NCI-H1694 (cell line): ENCODE data around the gene ABHD17A.

Source experiments
- DNase-seq: peaks from one replicate; lab custom pipeline; 2025; lab: John Stamatoyannopoulos, UW

Gene ABHD17A

DNA sequence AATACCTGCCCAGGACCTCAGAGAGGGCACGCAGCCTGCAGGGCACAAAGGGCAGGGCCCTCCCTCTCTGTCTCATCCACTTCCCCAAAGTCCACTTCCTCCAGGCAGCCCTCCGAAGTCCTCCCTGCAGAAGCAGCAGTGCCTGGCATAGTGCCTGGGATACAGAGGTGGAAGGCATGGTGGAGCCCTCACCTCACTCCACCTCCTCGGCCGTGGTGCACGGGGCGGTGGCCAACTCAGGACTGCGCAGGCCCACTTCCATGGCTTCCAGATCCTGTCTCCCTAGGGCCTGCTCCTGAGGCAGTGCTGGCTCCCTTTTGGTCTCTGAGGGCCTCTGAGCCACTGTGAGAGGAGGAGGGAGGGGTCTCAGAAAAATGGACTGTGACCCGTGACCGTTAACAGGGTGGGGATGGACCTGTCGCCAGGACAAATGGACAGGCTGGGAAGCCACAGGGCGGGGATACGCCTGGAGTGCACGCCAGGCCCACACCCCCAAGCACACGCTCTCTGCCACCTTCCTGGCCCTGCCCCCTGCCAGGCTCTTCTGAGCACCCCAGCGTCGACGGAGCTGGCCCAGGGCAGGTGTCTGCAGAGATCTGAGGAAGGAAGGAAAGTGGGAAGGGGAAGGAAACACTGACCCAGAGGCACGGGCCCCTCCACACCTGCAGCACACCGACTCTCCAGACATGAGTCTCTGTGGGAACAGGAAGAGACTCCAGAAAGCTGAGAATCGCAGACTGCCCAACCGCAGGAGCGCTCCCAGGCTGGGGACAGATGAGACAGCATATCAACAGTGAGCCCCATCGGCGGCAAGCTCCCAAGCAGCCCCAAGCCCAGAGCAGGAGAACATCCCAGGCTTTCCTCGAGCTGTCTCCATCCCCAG is 45.4 kb downstream of the ABHD17A start:
- DNase-seq, result no peak

DNA sequence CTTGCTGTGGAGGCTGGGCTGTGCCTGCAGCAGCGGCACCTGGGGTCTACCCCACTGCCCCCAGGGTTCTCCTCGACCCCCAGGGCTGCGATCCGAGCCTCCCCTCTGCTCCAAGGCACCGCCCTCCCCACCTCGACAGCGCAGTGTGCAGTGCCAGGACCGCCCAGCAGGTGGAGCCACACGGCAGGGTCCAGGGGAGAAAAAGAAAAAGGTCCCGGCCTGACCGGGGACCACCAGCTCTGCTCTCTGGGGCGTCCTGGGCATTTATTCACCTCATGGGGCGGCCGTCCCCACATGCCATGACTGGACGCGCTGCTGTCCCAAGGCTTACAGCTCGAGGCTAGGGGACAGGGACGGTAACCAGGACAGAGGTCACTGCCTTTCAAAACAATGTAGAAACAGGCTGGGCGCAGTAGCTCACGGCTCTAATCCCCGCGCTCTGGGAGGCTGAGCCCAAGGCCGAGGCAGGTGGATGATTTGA is 47.6 kb downstream of the ABHD17A start:
- no peak for DNase-seq

DNA sequence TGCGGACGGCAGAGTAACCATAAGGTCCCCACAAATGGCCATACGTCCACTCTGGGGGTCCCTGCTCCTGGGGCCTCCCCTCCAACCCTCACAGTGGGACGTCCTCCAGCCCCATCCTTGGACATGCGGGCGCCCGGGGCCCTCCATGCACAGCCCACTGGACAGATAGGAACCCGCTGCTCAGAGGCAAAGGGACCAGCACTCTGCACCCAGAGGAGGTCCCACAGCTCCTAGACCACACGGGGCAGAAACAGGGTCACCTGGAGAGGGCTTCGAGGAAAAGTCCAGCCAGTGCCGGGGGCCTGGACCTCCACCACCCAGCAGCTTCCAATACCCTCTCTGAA is 48.1 kb downstream of the ABHD17A start:
- no peak for DNase-seq

DNA sequence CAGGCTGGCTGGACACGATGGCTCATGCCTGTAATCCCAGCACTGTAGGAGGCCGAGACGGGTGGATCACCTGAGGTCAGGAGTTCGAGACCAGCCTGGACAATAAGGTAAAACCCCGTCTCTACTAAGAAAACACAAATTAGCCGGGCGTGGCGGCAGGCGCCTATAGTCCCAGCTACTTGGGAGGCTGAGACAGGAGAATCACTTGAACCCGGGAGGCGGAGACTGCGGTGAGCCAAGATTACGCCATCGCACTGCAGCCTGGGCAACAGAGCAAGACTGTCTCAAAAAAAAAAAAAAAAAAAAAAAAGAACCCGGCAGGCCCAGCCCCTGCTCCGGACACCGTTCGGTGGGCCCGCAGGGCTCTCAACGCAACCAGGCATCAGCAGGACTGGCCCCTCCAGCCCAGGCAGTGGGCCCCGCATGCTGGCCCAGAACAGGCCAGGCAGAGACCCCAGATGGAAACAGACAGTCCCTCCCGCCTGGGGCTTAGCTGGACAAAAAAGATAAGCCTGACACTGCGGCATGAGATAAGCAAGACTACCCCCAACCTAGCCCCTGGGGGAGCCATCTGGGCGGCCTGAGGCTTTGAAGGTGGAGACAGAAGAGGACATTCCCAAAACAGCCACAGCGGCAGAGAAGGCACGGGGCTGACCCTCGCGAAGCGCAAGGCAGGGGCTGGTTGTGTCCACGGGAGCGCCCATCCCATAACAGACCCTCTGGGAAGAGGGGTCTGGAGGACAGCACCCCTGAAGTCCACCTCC is 48.7 kb downstream of the ABHD17A start:
- no peak for DNase-seq

DNA sequence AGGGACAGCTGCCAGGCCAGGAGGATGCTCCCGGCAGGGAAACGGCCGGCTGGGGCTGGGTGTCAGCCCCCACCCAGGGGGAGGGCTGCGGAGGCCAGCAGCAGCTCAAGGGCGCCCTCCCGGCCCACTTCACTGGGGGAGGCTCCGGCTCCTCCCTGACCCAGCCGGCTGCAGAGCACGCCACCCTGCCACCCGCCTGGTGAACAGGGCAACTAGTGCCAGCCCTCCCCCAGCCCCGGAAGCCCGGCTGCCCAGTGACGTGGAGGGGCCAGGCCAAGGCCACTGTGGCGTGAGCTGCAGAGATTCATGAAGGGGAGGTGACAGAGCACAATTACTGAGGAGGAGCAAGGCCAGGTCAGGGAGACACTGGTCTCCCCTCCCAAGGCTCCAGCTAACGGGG is 51.8 kb downstream of the ABHD17A start:
- no peak for DNase-seq

DNA sequence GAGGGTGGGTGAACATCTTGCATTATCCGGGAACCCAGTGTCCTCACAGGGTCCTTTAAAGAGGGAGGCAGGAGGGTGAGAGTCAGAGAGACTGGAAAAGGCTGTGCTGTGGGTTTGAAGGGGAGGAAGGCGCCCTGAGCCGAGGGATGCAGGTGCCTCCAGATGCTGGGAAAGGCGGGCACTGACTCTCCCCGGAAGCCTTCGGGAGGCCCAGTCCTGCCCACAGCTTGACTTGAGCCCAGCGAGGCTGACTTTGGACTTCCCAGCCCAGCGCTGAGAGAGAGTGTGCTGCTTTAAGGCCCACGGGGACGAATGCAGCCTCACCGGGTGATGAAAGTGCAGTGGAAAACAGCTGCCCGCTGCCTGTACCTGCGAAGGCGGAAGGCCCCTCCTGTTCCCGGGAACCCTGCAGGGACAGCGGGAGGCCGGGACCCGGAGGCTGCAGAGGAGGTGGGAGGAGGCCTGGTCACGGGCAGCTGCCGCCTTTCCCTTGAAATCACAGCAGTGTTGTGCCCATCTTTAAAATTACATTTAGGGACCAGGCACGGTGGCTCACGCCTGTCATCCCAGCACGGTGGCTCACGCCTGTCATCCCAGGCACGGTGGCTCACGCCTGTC is 53.1 kb downstream of the ABHD17A start:
- DNase-seq, result no peak

DNA sequence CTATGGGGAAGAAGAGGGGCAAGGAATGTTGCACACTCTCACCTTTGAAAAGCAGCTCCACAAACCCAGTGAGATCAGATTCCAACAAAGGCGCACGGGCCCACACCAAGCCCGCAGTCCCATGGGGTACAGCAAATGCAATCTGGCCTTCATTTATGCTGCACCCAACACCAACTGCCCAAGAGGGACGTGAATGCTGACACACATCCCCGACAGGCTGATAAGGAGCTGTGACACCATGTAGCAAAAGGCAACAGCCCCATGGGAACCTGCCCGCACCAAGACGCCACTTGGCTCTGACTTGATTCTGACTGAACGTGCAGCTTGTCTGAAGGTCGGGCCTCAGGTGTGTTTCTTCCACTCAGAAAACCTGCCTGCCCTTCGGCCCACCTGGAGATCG is 54.3 kb downstream of the ABHD17A start:
- no peak for DNase-seq

DNA sequence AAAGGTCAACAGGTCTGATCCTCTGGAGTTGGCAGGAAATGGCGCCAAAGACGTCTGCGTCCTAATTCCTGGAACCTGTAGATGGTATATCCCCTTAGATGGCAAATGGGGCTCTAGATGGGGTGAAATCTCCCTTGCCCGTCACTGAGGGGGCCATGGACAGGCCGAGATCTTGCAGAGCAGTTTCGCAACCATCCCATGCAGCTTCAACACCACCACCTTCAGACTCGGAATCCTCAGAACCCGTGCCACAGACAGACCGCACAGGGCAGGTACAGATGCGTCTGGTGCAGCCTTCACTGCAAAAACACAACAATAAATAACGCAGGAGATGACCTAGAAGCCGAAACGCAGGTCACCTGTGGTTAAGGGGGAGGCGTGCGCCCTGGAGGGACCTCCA is 54.7 kb downstream of the ABHD17A start:
- no peak for DNase-seq

DNA sequence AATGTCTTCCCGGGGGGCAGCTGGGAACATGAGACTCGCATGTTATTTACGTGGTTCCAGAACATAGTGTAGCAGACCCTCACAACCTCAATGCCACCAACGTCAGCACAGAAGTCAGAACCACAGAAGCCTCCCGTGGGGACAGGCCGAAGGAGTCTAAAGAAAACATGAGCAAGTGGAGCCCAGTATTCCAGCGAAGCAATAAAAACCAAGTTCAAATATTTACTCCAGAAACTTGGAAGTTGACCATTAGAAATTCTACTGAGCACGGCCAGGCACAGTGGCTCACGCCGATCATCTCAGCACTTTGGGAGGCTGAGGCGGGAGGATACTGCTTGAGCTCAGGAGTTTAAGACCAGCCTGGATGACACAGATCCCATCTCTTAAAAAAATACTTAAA is 55.3 kb downstream of the ABHD17A start:
- DNase-seq, result no peak

DNA sequence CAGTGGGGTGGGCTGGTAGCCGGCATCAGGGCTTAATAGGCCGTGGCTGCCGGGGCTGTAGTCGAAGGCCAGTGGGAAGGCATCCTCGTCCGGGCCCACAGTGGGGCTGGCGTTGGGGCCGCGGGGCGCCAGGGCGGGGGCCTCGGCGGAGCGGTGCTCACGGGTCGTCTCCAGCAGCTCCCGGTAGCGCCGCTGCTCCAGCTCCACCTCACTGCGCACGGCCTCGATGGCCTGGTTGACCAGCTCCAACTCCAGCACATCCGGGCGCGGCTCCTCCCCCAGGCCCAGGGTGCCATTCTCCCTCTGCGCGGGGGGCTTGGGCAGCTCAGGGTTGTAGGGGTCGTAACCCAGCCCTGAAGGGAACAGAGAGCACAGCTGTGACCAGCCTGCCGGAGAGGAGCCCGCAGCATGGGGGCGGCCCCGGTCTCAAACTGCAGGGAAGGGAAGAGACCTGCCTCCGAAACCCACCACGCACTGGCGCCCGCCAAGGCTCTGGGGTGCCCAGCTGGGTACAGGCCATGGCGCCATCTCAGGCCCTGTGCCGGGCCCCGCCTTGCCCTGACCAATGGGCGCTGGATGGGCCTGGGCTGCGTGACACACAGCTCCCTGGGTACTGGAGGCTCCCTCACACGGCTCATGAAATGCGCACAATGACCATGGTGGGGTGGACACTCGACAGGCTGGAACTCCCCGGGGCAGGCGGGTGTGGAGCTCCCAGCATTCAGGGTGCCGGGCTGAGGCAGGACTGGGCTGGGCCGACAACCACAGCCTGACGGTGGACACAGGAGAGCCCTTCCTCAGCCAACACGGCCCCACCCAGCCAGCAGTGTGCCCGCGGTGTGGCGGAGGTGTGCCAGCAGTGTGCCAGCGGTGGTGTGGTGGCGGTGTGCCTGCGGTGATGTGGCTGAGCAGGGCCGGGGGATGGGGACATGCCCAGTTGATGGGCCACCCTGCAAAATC is 56.7 kb downstream of the ABHD17A start:
- DNase-seq, result no peak

DNA sequence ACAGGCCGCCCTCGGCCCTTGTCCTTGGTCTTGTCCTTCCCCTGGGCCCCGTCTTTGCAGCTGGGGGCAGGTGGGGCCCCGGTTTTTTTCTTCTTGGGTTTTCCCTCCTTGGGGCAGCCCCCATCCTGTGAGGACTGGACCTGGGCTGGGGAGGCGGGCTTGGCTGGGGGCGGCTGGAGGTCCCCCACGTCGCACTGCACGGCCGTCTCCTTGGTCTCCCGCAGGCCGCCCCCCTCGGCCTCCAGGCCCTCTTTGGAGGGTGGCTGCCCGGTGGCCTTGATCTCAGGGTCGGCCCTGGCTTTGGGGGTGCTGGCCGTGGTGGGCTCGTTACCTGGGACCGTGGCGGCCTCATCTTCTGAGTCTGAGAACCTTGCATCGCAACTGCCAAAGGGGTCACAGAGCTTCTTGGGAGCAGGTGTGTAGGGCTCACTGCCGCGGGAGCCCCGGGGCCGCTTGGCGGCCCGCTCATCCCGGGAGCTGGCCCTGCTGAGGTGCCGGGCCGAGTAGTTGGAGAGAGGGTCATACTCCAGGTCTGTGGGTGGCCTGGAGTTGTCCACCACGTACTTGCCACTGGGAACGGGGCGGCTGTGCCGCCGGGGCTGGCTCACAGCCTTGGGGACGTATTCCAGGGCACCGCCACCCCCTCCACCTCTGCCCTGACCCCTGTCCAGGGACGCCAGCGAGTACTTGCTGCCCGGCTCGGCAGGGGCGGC is 57.6 kb downstream of the ABHD17A start:
- DNase-seq, result no peak
